Smooth muscle cell of the umbilical artery (primary cell): ENCODE data around the gene VIL1. TPM values are rescaled to one million over a fixed set of nuclear protein-coding genes. Genes with fewer than 3 reads are reported as not detected.

Source experiments
- total RNA-seq: library from RNA; depleted of rRNA; stranded (reverse); fragments of >200 nt; gene quantifications from 2 replicates; pipeline ENCODE4 v1.2.3, GENCODE V29; 2014

The VIL1 gene
- under 0.01 TPM in 1 of 2 replicates, not detected in the other for total RNA-seq

DNA sequence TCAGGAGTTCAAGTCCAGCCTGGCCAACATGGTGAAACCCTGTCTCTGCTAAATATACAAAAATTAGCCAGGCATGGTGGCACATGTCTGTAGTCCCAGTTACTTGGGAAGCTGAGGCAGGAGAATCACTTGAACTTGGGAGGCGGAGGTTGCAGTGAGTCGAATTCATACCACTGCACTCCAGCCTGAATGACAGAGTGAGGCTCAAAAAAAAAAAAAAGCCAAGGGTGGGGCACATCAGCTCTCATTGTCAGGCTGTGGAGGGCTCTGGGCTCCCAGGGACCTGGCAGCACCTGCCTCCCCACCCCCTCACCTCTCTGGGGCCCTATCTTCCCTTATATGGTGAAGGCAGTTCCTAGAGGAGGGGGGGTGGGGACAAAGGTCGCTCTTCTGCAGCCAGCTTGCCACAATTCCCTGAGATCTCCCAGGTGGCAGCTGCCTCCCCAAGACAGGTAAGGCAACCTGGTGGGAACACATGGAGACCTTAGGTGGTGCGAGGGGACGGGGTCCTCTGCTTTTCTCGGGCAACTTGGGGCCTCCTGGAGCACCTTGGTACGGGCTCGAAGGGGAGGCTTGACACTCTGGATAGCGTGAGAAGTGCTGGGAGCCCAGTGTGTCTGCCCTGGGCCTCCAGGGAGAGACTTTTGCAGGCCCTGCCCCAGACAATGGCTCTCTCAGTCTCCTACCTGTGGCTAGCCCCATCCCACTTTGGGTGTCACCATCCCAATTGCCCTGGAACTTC is at the start of gene VIL1:
Gene VIL1 (plus strand): TSS at position 407 of the 742 bp plus-strand sequence. CDS start 4,656 bp downstream, outside the sequence.

DNA sequence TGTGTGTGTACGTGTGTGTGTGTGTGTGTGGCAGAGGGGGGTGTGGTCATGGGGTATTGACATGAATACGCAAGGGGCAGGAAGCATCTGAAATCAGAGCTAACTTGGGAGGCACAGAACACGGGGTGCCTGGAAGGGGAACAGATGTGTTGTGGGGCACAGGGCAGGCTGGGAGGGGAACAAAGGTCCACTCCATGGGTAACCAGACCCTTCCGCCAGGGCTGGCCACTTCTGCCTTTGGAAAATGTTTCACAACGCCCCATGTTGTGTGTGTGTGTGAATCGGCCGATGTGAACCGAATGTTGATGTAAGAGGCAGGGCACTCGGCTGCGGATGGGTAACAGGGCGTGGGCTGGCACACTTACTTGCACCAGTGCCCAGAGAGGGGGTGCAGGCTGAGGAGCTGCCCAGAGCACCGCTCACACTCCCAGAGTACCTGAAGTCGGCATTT is 37.0 kb upstream of the VIL1 start, which contains the start of gene SLC11A1:
Gene SLC11A1 (plus strand): TSS at position 358 of the 451 bp plus-strand sequence. CDS start 96 bp downstream, outside the sequence.

GRCh38 chr2:218399391-218400166 is 19.3 kb upstream of the VIL1 start, which contains the start of gene CTDSP1:
TSS of gene CTDSP1 (plus strand) at chr2:218399868. CDS start at chr2:218400091, 223 bp downstream.

Other genes starting within 250 kb of the VIL1 start
- 346 and 401 TPM in 2 replicates for gene ARPC2, start 201.9 kb upstream of the VIL1 start, total RNA-seq
- gene GPBAR1, start 158.1 kb upstream of the VIL1 start, total RNA-seq, result not detected in 2 replicates
- gene AAMP, start 149.0 kb upstream of the VIL1 start, total RNA-seq, result 118 and 138 TPM in 2 replicates
- gene PNKD, start 148.6 kb upstream of the VIL1 start, total RNA-seq, result 38.3 and 43.7 TPM in 2 replicates
- 165 and 227 TPM in 2 replicates for gene TMBIM1, start 126.6 kb upstream of the VIL1 start, total RNA-seq
- gene CATIP, start 62.3 kb upstream of the VIL1 start, total RNA-seq, result 0.59 TPM in 1 of 2 replicates, not detected in the other
- 0.05 and 0.30 TPM in 2 replicates for gene SLC11A1, start 36.9 kb upstream of the VIL1 start, total RNA-seq
- 35.0 and 39.5 TPM in 2 replicates for gene CTDSP1, start 19.3 kb upstream of the VIL1 start, total RNA-seq
- 10.1 and 10.6 TPM in 2 replicates for gene USP37, start 149.2 kb downstream of the VIL1 start, total RNA-seq
- 33.0 and 43.0 TPM in 2 replicates for gene CNOT9, start 149.7 kb downstream of the VIL1 start, total RNA-seq
- gene PLCD4, start 188.8 kb downstream of the VIL1 start, total RNA-seq, result 0.59 and 0.78 TPM in 2 replicates
- gene ZNF142, start 240.5 kb downstream of the VIL1 start, total RNA-seq, result 6.2 and 12.5 TPM in 2 replicates
- gene BCS1L, start 240.6 kb downstream of the VIL1 start, total RNA-seq, result 26.1 and 35.8 TPM in 2 replicates